Activated CD4-positive, alpha-beta T cell treated with anti-CD3 and anti-CD28 coated beads, Interleukin-2, amount 50 U/mL, for 16 hours (primary cell): Measurements from ENCODE around the gene HNRNPD.
"Not testable (repeated sequence)": the region's sequence is repeated elsewhere in the genome, so short reads cannot be mapped to it uniquely, and the experiment has no call there.

Source experiments
- DNase-seq: peaks from one replicate; pipeline ENCODE4 v3.0.0-alpha.2; 2020

HNRNPD gene, protein sequence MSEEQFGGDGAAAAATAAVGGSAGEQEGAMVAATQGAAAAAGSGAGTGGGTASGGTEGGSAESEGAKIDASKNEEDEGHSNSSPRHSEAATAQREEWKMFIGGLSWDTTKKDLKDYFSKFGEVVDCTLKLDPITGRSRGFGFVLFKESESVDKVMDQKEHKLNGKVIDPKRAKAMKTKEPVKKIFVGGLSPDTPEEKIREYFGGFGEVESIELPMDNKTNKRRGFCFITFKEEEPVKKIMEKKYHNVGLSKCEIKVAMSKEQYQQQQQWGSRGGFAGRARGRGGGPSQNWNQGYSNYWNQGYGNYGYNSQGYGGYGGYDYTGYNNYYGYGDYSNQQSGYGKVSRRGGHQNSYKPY

GRCh38 chr4:82373816-82374625 is at the start of gene HNRNPD:
TSS of gene HNRNPD (minus strand) at chr4:82373991. CDS start at chr4:82373678, 313 bp downstream.
- DNase-seq: peak; percentile 99

GRCh38 chr4:82422616-82423015 is 48.8 kb upstream of the HNRNPD start:
- no peak for DNase-seq

GRCh38 chr4:82421796-82422560 is 48.2 kb upstream of the HNRNPD start:
- DNase-seq: no peak

GRCh38 chr4:82419451-82419850 is 45.7 kb upstream of the HNRNPD start:
- DNase-seq: no peak

DNA sequence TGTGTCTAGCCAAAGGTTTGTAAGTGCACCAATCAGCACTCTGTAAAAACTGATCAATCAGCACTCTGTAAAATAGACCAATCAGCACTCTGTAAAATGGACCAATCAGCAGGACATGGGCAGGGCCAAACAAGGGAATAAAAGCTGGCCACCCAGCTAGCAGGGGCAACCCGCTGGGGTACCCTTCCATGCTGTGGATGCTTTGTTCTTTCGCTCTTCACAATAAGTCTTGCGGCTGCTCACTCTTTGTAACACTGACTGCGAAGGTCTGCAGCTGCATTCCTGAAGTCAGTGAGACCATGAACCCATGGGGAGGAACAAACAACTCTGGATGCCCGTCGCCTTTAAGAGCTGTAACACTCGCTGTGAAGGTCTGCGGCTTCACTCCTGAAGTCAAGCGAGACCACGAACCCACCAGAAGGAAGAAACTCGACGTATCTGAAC is 42.2 kb upstream of the HNRNPD start:
- no peak for DNase-seq

DNA sequence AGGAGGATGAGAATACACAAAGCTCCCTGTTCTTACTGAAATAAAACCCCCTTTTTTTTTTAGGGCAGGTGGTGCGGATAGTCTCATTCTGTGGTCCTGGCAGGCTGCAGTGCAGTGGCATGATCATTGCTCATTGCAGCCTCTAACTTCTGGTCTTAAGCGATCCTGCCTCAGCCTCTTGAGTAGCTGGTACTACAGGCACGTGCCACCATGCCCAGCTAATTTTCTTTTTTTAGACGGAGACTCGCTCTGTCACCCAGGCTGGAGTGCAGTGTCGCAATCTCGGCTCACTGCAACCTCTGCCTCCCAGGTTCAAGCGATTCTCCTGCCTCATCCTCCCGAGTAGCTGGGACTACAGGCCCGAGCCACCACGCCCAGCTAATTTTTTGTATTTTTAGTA is 41.3 kb upstream of the HNRNPD start:
- DNase-seq: not testable (repeated sequence)

GRCh38 chr4:82403725-82404124 is 29.9 kb upstream of the HNRNPD start:
- DNase-seq: no peak

GRCh38 chr4:82402196-82402775 is 28.5 kb upstream of the HNRNPD start:
- no peak for DNase-seq

DNA sequence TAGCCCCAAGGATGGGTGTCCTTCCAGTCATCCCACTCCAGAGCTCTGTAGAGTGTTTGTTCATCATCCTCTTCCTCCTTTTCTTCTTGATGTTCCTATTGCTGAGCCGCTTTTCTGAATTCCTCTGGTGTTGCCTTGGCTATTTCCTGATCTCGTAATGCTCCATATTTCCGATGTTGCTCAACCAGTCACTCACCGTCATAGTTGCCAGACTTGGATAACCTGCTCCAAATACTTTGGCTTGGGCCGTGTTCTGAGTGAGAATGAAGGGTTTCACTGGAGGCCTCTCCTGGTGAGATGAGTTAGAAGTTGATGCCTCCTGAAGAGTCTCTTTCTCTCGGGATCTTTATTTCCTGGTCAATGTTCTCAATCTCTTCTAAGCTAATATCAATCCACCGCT is 27.8 kb upstream of the HNRNPD start:
- no peak for DNase-seq

GRCh38 chr4:82398263-82398662 is 24.5 kb upstream of the HNRNPD start:
- DNase-seq: no peak

GRCh38 chr4:82397527-82397926 is 23.7 kb upstream of the HNRNPD start:
- DNase-seq: no peak

DNA sequence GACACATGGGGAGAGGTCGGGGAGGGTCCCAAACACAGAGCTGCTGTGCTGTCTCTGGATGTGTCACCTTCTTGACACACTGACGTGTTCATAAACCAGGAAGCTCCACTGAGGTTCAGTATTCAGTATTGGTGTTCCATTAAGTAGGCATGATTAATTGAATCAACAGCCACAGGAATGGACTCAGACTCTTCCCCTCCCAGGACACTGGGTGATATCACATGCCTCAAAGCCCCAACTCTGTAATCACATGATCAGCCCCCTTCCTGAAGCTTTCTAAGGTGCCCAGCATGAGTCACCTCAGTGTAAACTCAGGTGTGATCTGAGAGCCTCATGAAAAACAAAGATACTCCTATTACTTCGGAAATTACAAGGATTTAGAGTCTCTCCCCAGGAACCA is 21.1 kb upstream of the HNRNPD start:
- DNase-seq: no peak

DNA sequence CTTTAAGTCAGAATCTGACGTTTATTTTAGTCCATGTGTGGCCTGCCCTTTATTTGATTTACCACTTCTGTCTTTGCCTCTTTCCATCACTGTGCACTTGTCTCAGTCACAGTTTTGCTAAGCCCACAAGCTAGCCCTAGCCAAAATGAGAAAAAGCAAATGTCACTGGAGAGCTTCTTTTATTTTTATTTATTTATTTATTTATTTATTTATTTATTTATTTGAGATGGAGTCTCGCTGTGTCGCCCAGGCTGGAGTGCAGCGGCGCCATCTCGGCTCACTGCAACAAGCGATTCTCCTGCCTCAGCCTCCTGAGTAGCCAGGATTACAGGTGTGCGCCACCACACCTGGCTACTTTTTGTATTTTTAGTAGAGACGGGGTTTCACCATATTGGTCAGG is 16.3 kb upstream of the HNRNPD start:
- DNase-seq: not testable (repeated sequence)

- DNase-seq: no peak
Observed at GRCh38 chr4:82388405-82388804, 14.6 kb upstream of the HNRNPD start.

- not testable (repeated sequence) for DNase-seq
Observed at GRCh38 chr4:82386312-82386711, 12.5 kb upstream of the HNRNPD start.

DNA sequence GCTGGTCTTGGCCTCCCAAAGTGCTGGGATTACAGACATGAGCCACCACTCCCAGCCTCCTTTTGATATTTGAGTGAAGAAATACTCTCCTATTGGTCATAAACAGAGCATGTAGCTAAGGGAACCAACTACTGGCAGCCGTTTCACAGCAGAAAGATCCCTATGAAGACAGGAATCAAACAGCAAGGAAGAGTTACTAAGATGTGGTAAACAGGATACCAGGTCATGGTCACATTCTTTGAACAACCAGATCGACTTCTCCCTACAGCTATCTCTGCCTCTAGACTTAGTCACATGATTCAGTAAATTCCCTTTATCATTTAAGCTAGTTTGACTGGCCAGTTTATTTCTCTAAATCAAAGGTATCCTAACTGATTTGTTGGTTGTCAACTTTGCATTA is 9.0 kb upstream of the HNRNPD start:
- DNase-seq: no peak

GRCh38 chr4:82381661-82382296 is 8.0 kb upstream of the HNRNPD start:
- DNase-seq: no peak

- DNase-seq: no peak
Observed at GRCh38 chr4:82381235-82381634, 7.4 kb upstream of the HNRNPD start.

- DNase-seq: no peak
Observed at GRCh38 chr4:82380831-82381230, 7.0 kb upstream of the HNRNPD start.

DNA sequence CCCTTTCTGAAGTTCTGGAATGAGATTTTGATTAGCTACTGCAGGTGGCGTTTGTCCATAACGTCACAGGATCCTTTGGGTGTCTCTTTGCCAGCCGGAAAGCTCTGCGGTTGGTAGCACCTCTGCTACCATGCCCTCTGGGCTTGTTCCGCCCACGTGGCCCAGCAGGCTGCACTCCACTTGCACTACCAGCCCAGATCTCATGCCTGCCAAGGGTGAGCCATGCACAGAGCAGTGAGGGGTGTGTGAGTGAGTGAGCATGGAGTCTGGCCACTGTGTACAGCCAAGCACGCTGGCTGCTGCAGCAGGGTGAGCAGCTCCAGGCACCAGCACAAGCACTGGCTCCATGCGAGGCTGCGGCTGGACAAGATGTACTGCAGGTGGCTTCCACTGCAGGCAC is 6.6 kb upstream of the HNRNPD start:
- DNase-seq: no peak

GRCh38 chr4:82376109-82376508 is 2.3 kb upstream of the HNRNPD start:
- DNase-seq: no peak

DNA sequence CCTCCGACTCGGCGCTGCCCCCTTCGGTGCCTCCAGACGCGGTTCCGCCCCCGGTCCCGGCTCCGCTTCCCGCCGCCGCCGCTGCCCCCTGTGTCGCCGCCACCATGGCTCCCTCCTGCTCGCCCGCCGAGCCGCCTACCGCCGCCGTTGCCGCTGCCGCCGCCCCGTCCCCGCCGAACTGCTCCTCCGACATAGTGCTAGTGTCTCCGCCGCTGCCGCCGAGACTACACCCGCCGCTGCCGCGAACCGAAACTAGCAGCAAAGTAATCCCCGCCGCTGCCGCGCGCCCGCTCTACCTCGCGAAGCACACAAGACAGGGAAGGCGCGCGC is 340 bp downstream of the HNRNPD start:
- DNase-seq: no peak
